Astrocyte (in vitro differentiated cells and primary cell): Measurements from ENCODE around the gene FEV.

ENCODE experiments used
- EZH2 ChIP-seq: IDR thresholded peaks from 2 replicates; pipeline ENCODE4 v1.6.1; 2012; ENCODE audit warnings: mild to moderate bottlenecking, low read length, inconsistent platforms; ENCODE audit not compliant: insufficient read depth
- TF ChIP-seq, protein P1 (sequence below): IDR thresholded peaks from 2 replicates; pipeline ENCODE4 v1.5.1; 2011; ENCODE audit warnings: low read depth, mild to moderate bottlenecking, inconsistent platforms, low read length, moderate library complexity; ENCODE audit not compliant: insufficient read depth

DNA sequence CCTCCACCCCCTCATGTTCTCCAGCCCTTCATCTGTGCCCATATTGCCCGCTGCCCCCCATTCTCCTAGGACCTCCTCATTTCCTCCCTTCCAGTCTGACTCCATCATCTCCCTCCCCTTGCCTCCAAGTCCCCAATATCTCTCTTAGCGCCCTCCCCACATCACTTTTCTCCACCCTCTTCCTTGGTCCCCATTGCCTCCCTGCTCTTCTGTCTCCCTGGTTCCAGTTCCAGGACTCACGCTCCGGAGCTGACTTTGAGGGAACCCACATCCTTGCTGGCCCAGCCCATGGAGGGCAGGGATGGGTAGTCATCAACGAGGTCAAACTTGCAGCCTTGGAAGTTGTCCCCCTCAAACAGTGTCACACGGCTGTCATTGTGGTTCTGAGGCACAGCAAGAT, 5.6 kb upstream of the FEV start:
- TF ChIP-seq, protein P1, sequence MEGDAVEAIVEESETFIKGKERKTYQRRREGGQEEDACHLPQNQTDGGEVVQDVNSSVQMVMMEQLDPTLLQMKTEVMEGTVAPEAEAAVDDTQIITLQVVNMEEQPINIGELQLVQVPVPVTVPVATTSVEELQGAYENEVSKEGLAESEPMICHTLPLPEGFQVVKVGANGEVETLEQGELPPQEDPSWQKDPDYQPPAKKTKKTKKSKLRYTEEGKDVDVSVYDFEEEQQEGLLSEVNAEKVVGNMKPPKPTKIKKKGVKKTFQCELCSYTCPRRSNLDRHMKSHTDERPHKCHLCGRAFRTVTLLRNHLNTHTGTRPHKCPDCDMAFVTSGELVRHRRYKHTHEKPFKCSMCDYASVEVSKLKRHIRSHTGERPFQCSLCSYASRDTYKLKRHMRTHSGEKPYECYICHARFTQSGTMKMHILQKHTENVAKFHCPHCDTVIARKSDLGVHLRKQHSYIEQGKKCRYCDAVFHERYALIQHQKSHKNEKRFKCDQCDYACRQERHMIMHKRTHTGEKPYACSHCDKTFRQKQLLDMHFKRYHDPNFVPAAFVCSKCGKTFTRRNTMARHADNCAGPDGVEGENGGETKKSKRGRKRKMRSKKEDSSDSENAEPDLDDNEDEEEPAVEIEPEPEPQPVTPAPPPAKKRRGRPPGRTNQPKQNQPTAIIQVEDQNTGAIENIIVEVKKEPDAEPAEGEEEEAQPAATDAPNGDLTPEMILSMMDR: no peak
- no peak for TF ChIP-seq EZH2
